Lower leg skin (tissue), 3 donors: Measurements from ENCODE around the gene IL18BP.

Source experiments
- POLR2A ChIP-seq, 2 donors: fragments of 450-650 bp; IDR thresholded peaks; one replicate each; pipeline ENCODE4 v1.6.1; 2016 to 2017; ENCODE audit warnings: antibody characterized with exemption in 2 of 2, mild to moderate bottlenecking in 1 of 2, moderate library complexity in 1 of 2
- TF ChIP-seq, protein P1 (sequence below), 3 donors: fragments of 450-650 bp; IDR thresholded peaks; one replicate each; pipeline ENCODE4 v1.5.1; 2016; ENCODE audit warnings: antibody characterized with exemption in 3 of 3, mild to moderate bottlenecking in 3 of 3, moderate library complexity in 2 of 3

DNA sequence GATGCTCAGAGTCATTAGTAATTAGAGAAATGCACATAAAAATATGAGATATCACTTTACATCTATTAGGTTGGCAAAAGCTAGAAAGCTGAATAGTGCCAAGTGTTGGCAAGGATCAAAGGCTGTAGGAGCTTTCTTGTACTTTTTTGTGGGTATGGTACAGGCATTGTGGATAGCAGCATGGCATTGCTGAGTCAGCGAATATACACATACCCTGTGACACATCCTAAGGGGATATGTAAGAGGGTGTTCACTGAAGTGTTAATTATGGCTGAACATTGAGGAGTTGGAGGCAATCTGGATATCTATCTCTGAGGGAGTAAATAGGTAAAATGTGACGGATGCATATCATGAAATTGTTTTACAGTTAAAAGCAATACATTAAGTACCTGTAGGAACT is 27.0 kb upstream of the IL18BP start:
- TF ChIP-seq, protein P1, sequence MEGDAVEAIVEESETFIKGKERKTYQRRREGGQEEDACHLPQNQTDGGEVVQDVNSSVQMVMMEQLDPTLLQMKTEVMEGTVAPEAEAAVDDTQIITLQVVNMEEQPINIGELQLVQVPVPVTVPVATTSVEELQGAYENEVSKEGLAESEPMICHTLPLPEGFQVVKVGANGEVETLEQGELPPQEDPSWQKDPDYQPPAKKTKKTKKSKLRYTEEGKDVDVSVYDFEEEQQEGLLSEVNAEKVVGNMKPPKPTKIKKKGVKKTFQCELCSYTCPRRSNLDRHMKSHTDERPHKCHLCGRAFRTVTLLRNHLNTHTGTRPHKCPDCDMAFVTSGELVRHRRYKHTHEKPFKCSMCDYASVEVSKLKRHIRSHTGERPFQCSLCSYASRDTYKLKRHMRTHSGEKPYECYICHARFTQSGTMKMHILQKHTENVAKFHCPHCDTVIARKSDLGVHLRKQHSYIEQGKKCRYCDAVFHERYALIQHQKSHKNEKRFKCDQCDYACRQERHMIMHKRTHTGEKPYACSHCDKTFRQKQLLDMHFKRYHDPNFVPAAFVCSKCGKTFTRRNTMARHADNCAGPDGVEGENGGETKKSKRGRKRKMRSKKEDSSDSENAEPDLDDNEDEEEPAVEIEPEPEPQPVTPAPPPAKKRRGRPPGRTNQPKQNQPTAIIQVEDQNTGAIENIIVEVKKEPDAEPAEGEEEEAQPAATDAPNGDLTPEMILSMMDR (IDR thresholded peaks at IDR 0.05), result no peak
- TF ChIP-seq POLR2A (IDR thresholded peaks at IDR 0.05), result no peak
